GM12892 (cell line): ENCODE measurements around the gene PYDC1.

Source experiments
- POLR2A ChIP-seq: IDR thresholded peaks from 2 replicates; pipeline ENCODE4 v1.6.1; 2011; ENCODE audit warnings: low read depth, low read length, control low read depth
- POLR2AphosphoS5 ChIP-seq: IDR thresholded peaks from 2 replicates; pipeline ENCODE4 v1.6.1; 2011; ENCODE audit warnings: low read depth, low read length, control low read depth

DNA sequence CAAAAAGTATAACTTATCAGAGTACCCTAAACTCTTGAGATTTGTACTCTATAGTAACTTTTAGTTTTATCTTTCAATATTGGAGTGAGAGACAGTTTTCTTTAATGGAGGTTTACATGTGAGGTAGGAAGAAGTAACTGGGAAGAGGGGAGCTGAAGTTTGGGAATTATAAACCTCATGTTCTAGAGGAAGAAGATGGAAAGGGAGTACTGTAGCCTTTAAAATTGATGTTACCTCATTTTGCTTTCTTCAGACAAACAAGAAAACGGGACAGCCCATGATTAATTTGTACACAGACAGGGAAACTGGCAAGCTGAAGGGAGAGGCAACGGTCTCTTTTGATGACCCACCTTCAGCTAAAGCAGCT, 27.5 kb downstream of the PYDC1 start:
- no peak for TF ChIP-seq POLR2A
- no peak for TF ChIP-seq POLR2AphosphoS5
